RPMI8226 (cell line): ENCODE results near the gene ATXN10.

Source experiments
- DNase-seq: peaks from one replicate; pipeline ENCODE4 v3.0.0-alpha.2; 2015

The ATXN10 gene

DNA sequence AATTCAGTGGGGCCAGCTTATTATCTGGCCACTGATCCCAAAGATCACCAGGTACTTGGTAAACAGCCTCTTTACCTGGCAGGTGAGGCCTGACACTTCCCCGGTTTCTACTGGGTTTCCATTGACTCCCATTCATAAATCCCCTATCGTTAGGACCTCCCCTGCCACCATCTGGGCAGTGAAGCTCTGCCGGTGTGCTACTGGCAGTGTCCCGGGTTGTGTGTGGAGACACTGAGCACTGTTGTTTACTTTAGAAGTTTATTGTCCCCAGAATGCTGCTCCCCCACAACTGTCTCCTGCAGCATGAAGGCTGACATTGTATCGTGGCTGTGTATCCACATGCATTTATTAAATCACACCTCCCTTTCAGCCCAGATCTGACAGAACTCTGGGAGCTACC, 162.6 kb downstream of the ATXN10 start:
- no peak for DNase-seq

GRCh38 chr22:45834795-45835194, 163.2 kb downstream of the ATXN10 start:
- no peak for DNase-seq

- no peak for DNase-seq
Observed at GRCh38 chr22:45836418-45837169, 165.0 kb downstream of the ATXN10 start.

DNA sequence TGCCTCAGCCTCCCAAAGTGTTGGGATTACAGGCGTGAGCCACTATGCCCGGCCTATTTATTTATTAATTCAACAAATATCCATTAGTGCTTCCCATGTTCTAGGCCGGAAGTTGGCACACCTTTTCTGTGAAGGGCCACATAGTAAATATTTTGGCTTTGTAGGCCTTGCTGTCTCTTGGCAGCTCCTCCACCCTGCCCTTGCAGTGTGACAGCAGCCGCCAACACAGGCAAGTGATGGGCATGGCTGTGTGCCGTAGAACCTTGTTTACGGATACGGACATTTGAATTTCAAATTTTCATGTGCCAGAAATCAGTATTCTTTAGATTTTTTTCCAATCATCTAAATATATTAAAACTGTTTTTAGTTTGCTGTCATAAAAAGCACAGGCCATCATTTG, 165.9 kb downstream of the ATXN10 start:
- no peak for DNase-seq

DNA sequence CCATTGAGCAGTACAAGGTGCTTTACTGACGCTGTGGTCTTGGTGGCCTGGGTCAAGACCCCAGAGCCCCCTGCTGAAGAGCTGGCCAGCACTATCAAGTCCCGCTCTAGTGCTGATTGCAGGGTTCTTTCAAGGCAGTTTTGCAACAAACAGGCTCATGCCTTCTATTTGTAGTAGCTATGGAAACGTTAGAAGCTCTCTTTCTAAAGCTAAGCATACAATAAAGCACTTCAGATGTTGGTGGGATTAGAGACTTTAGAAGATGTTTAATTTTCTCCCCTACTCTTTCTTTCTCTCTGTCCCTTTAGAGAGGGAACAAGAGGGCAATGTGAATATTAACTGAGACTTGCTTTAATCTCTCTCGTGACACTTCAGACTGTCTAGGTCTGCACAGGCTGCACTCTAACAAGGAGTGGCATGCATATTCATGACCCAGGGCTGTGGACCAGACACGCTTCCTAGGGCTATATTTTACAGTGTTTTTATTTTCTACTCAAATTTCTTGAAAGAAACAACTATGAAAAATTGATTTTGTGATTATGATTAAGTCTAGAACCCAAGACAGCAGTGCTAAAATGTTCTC, 166.8 kb downstream of the ATXN10 start:
- no peak for DNase-seq

DNA sequence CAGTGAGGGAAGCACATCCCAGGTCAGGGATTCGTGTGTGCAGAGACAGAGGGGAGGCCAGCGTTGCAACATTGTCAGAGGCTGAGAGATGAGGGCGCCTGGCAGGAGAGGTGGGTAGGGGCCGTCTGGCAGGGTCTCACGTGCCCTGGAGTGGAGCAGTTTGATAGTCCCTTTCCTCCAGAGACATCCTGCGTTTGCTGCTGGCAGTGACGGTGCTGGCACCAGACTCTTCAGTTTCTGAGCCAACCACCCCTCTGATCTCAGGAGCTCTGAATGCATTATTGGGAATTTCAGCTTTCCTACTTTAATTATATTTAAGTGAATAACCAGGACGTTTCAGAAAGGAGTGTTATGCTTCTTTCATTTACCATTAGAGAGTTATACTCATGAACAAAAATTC, 168.8 kb downstream of the ATXN10 start:
- DNase-seq: no peak

- DNase-seq: no peak
Observed at GRCh38 chr22:45842291-45842991, 170.8 kb downstream of the ATXN10 start.

DNA sequence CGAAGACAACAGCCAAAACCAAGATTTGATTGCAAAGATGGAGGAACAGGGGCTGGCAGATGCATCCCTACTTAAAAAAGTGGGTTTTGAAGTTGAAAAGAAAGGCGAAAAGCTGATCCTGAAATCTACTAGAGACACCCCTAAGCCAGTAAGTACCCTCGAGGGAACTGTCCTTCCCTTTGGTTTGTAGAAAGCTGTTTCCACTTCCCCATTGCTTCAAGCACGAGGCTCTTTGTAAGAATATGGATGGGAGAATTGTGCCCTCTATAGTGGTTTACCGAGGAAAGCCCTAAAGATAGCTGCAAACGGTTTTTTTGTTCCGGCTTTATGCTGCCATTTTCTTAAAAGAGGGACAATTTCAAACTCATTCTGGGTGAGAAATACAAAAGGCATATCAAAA, 171.4 kb downstream of the ATXN10 start:
- DNase-seq: no peak

DNA sequence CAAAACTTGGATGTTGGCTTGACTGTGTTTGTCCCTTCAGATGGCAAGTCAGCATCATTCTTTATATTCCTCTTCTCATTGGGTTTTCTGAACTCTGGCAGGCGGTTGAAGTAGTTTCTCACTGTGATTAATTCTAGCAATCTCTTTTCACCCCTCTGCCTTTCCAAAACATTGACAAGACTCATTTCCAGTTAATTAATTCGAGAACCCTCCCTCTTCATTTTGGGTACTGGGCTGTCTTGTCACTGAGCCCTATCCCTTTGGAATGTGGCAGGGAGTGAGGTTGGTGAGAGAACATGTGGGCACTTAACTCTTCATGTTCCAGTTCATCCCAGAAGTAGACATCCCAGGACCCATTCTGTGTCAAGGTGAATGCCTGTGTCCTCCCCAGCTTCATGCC, 172.4 kb downstream of the ATXN10 start:
- no peak for DNase-seq

- no peak for DNase-seq
Observed at GRCh38 chr22:45845076-45845487, 173.4 kb downstream of the ATXN10 start.

DNA sequence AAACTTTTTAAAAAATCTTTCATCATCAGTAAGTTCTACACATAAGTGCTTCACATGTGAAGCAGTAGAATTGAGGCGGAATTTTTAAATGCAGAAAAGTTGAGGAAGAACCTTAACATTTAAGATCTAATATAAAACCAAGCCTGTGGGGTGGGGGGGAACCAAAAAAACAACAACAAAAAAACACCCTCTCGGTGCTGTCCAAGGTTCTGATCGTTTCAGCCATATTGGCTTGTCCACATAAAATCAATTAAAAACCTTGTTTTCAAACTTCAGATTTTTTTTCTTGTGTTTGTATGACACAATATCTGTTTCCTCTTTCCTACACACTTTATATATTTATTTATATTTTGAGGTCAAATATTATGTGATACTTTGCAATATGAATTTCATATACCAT, 175.3 kb downstream of the ATXN10 start:
- no peak for DNase-seq

DNA sequence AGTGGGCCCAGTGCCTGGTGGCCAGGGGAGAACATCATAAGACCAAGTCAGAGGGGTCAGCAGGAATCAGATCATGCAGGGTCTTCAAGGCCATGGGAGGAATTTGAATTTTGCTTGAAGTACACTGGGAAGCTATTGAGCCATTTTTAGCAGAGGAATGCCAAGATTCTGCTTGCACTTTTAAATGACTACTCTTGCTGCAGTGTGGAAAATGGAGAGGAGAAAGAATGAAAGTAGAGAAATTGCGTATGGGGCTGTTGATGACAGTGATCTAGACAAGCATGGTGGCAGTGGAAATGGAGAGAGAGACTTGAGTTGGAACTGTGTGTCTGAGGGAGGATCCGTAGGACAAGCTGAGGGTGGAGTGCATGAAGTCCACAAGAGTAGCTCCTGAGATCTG, 177.3 kb downstream of the ATXN10 start:
- DNase-seq: no peak

- DNase-seq: no peak
Observed at GRCh38 chr22:45852826-45853225, 181.2 kb downstream of the ATXN10 start.

- no peak for DNase-seq
Observed at GRCh38 chr22:45855961-45856360, 184.3 kb downstream of the ATXN10 start.

DNA sequence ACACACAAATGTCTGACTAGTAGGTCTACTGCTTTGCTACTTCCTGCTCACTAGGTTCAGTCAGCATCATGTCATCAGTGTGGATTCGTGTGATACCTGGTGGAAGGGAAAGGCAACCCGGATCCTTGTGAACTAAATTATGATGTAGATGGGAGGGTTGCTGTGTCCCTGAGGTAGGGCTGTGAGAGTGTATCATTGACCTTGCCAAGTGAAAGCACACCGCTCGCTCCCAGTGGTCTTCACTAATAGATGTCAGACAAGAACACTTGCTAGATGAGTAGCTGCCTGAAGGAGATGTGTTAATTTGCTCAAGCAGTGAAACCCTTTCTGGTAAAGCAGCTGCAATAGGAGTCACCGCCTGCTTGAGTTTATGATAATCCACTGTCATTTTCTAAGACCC, 185.9 kb downstream of the ATXN10 start:
- DNase-seq: no peak

DNA sequence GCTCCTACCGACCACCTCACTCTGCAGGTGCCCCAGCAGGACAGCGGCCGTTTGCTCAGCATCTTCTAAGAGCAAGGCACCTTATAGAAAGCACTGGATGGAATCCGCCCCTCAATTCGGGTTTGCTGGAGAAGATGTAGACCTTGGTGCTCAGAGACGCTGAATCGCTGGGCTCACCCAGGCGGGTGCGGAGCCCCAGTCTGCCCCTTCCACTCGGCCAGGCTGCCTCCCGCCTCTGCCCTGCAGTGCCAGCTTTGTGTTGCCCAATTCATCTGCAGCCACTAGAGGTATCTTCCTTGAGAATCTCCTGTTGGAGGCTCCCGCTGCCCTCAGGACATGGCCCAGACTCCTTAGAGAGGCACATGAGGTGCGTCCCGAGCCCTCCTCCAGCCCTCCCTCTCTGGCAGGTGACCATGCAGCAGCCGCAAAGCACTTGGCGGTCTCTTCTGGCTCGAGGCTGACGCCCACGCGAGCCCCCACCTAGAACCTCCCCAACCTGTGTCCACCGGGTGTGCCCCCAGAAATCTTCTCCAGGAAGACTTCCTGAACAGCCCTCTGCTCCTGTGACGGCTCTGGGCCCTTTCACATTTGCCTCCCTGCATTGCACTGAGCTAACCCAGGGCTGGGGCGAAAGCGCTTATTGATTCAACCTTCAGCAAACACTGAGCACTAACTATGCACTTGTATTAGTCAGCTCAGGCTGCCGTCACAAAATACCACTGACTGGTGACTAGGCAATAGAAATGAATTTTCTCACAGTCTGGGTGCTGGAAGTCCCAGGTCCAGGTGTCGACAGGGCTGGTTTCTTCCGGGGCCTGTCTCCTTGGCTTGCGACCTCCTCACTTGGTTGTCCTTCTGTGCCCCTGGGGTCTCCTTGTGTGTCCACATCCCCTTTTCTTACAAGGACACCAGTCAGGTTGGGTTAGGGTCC, 187.9 kb downstream of the ATXN10 start:
- DNase-seq: no peak

GRCh38 chr22:45860201-45860600, 188.6 kb downstream of the ATXN10 start:
- DNase-seq: no peak

- DNase-seq: no peak
Observed at GRCh38 chr22:45861259-45861658, 189.6 kb downstream of the ATXN10 start.

DNA sequence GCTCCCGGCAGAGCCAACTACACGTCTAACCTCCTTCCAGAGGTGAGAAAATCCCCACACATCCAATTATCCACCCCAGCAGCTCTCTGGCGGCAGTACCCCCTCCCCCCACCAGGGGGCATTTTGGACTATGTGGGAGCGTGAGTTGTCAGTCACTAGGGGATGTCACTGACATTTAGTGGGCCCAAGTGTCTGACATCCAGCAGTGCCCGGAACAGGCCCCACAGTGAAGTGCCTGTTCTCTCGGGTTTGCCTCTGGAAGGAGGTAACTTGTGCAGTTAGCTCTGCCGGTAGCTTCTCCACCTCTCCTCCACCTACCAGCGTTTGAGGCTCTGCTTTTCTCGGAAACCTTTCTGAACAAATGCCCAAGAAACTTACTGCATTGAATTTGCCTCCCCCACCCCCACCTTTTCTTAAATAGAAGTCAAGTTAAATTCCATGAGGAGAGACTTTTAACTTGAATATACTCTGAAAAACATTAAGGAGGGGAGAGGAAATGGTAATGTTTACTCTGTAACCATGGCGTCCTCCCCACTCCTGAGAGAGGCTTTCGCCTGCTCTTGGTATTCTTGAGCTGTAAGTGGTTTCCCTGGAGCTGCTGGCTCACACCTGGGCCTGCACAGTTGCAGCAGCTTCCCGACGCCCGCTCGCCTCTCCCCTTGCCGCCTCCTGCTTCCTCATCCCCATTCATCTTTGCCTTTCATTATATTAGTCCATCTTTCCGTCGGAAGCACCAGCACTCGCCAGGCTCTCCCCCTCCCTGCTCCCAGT, 192.5 kb downstream of the ATXN10 start:
- DNase-seq: peak; percentile 80

- DNase-seq: no peak
Observed at GRCh38 chr22:45864959-45865476, 193.4 kb downstream of the ATXN10 start.

- DNase-seq: no peak
Observed at GRCh38 chr22:45865561-45866125, 194.0 kb downstream of the ATXN10 start.
